Body of pancreas (tissue), 4 donors: Measurements from ENCODE around the gene CNPPD1.

Experiments
- CTCF ChIP-seq, 7 experiments: fragments of 450-650 bp in 4 of 7; fragments of 200-600 bp in 3 of 7; sonication (generic) in 3 of 7; IDR thresholded peaks; one replicate each; pipeline ENCODE4 v1.5.1; 2016 to 2019; ENCODE audit warnings: antibody characterized with exemption in 7 of 7
- POLR2A ChIP-seq, 3 donors: fragments of 450-650 bp; IDR thresholded peaks; one replicate each; pipeline ENCODE4 v1.6.1; 2016; ENCODE audit warnings: antibody characterized with exemption in 3 of 3, mild to moderate bottlenecking in 2 of 3

GRCh38 chr2:219173176-219173575 is 3.5 kb downstream of the CNPPD1 start:
- TF ChIP-seq CTCF (IDR thresholded peaks at IDR 0.05), result no peak
- no peak for TF ChIP-seq POLR2A (IDR thresholded peaks at IDR 0.05)
